K562 (cell line): ENCODE results near the gene WDR90. TPM values are rescaled to one million over a fixed set of nuclear protein-coding genes. Genes with fewer than 3 reads are reported as not detected.

Experiments
- ATF4 ChIP-seq: fragments of 450-650 bp; formaldehyde crosslinking; IDR thresholded peaks from 2 replicates; pipeline ENCODE4 v1.4.0; 2022; ENCODE audit warnings: mild to moderate bottlenecking, moderate library complexity
- E2F4 ChIP-seq: sonication (generic); formaldehyde crosslinking; IDR thresholded peaks from 2 replicates; pipeline ENCODE4 v1.8.0; 2022; ENCODE audit warnings: mild to moderate bottlenecking, low read depth, missing genetic modification reagents
- FOXP1 ChIP-seq: sonication (generic); formaldehyde crosslinking; IDR thresholded peaks from 2 replicates; pipeline ENCODE4 v1.8.0; 2022; ENCODE audit warnings: mild to moderate bottlenecking, missing genetic modification reagents
- GTF3C2 ChIP-seq: IDR thresholded peaks from 3 replicates; pipeline ENCODE4 v1.6.1; 2011; ENCODE audit warnings: borderline replicate concordance, mild to moderate bottlenecking, moderate library complexity; ENCODE audit not compliant: insufficient read length; ENCODE audit errors: extremely low read depth
- JUN ChIP-seq, 2 experiments: sonication (generic) in 1 of 2; formaldehyde crosslinking in 1 of 2; IDR thresholded peaks; 2 replicates each; pipeline versions ENCODE4 v1.6.1 to v1.8.0; 2012 to 2022; ENCODE audit warnings: borderline replicate concordance in 2 of 2, mild to moderate bottlenecking in 2 of 2, improper control_type of control experiment in 1 of 2, low read depth in 1 of 2, low read length in 1 of 2, missing genetic modification reagents in 1 of 2
- KLF13 ChIP-seq: fragments of 450-650 bp; IDR thresholded peaks from 2 replicates; pipeline ENCODE4 v1.6.1; 2016; ENCODE audit warnings: missing genetic modification characterization, low read depth, mild to moderate bottlenecking, missing compliant biosample characterization, moderate library complexity, borderline replicate concordance
- NCOA2 ChIP-seq, 2 experiments: fragments of 450-650 bp; IDR thresholded peaks; 2 replicates each; pipeline ENCODE4 v1.6.1; 2018; ENCODE audit warnings: mild to moderate bottlenecking in 2 of 2, moderate library complexity in 1 of 2; ENCODE audit not compliant: partially characterized antibody in 2 of 2
- NFYB ChIP-seq: IDR thresholded peaks from 2 replicates; pipeline ENCODE4 v1.6.1; 2011; ENCODE audit warnings: mild to moderate bottlenecking, moderate library complexity; ENCODE audit not compliant: insufficient read length; ENCODE audit errors: extremely low read depth
- POLR2A ChIP-seq: fragments of 450-650 bp; conservative IDR thresholded peaks from 2 replicates; pipeline ENCODE4 v1.6.1; 2016
- POLR3A ChIP-seq: IDR thresholded peaks from 2 replicates; pipeline ENCODE4 v1.6.1; 2011; ENCODE audit warnings: borderline replicate concordance, mild to moderate bottlenecking, moderate library complexity; ENCODE audit not compliant: insufficient read length, insufficient read depth; ENCODE audit errors: extremely low read depth
- SAFB ChIP-seq: fragments of 200-400 bp; formaldehyde crosslinking; IDR thresholded peaks from 2 replicates; pipeline ENCODE4 v1.6.1; 2017; ENCODE audit warnings: low read depth, low read length, borderline replicate concordance
- SAP30 ChIP-seq: fragments of 200-600 bp; sonication (generic); IDR thresholded peaks from 2 replicates; pipeline ENCODE4 v1.6.1; 2012; ENCODE audit warnings: borderline replicate concordance, low read depth, mild to moderate bottlenecking, moderate library complexity, low read length, control low read depth, inconsistent platforms; ENCODE audit not compliant: insufficient read depth, poor library complexity, severe bottlenecking
- SMARCA4 ChIP-seq: fragments of 450-650 bp; IDR thresholded peaks from 2 replicates; pipeline ENCODE4 v1.6.1; 2016
- TAF1 ChIP-seq: IDR thresholded peaks from 2 replicates; pipeline ENCODE4 v1.6.1; 2011; ENCODE audit warnings: mild to moderate bottlenecking, low read length, moderate library complexity; ENCODE audit not compliant: insufficient read depth, control insufficient read depth, severe bottlenecking; ENCODE audit errors: extremely low read depth
- TBP ChIP-seq: optimal IDR thresholded peaks from 2 replicates; pipeline ENCODE3; 2011; ENCODE audit warnings: low read depth, low read length, improper control_type of control experiment
- USF1 ChIP-seq: sonication (generic); formaldehyde crosslinking; IDR thresholded peaks from 2 replicates; pipeline ENCODE4 v1.9.0; 2022; ENCODE audit warnings: mild to moderate bottlenecking, missing genetic modification reagents
- ZBTB7A ChIP-seq: IDR thresholded peaks from 2 replicates; pipeline ENCODE4 v1.6.1; 2011; ENCODE audit warnings: low read depth, mild to moderate bottlenecking, low read length, moderate library complexity, borderline replicate concordance; ENCODE audit not compliant: control insufficient read depth
- polyA plus RNA-seq, 8 experiments: library from polyadenylated mRNA; depleted of rRNA in 4 of 8; stranded (reverse) in 5 of 8; unstranded in 3 of 8; fragments of >200 nt; fragmentation: Nextera tagmentation in 2 of 8; fragmentation: Illumina TruSeq in 1 of 8; extraction: Ambion mirVana in 2 of 8; extraction: Trizol in 1 of 8; gene quantifications; 2 replicates each; pipeline versions ENCODE4 v1.2.1 to v1.2.3, GENCODE V29; 2011 to 2014; ENCODE audit warnings: inconsistent platforms in 1 of 8, missing spikeins in 1 of 8
- total RNA-seq, 7 experiments: library from RNA; depleted of rRNA in 6 of 7; stranded (reverse); fragments of >200 nt in 6 of 7; fragmentation: Illumina TruSeq in 2 of 7; extraction: Trizol in 2 of 7; gene quantifications; 2 replicates each; pipeline versions ENCODE4 v1.2.1 to v1.2.3, GENCODE V29; 2011 to 2021; ENCODE audit warnings: low replicate concordance in 1 of 7

The WDR90 gene
- total and polyA plus RNA-seq, 9 of the 15 experiments (the other 6 are each of a cell fraction or from before 2014, with no cell fraction given) = 0.44 to 12.6 (median 3.3) TPM

- peak; percentile 49 for TF ChIP-seq TAF1
- TF ChIP-seq SAFB = peak; percentile 64; the same call in 1 of the 2 replicates
- no peak for TF ChIP-seq NCOA2 (IDR thresholded peaks at IDR 0.05; ENCODE audit: partially characterized antibody in 2 of 2)
- TF ChIP-seq ZBTB7A = peak; percentile 80; the same call in 1 of the 2 replicates
- TF ChIP-seq POLR3A = no peak
- TF ChIP-seq FOXP1 = 0 out of 2 replicates have a peak, but pooled peaks have one; percentile 47
- TF ChIP-seq ATF4 = no peak
- TF ChIP-seq JUN (IDR thresholded peaks at IDR 0.05; ENCODE audit: borderline replicate concordance, low read depth, low read length) = peak; percentile 15; the same call in 1 of the 2 replicates
- TF ChIP-seq JUN (CRISPR knock-in tag; IDR thresholded peaks at IDR 0.05; ENCODE audit: borderline replicate concordance) = no peak
- peak; percentile 83 for TF ChIP-seq POLR2A
- TF ChIP-seq NFYB = no peak
- 0 out of 2 replicates have a peak, but pooled peaks have one; percentile 25 for TF ChIP-seq E2F4
- TF ChIP-seq USF1 (CRISPR knock-in tag) = peak; percentile 61; the same call in 1 of the 2 replicates
- TF ChIP-seq TBP = peak; percentile 49
- TF ChIP-seq SAP30 = peak; percentile 58
- TF ChIP-seq KLF13 = peak; percentile 28; the same call in 1 of the 2 replicates
- TF ChIP-seq GTF3C2 = no peak
- peak; percentile 17; the same call in 1 of the 2 replicates for TF ChIP-seq SMARCA4
These were observed 30.0 kb downstream of the WDR90 start (continued) for GRCh38 chr16:678858-679813.
